ENCODE measurements around the gene SMURF2. TPM values are rescaled to one million over a fixed set of nuclear protein-coding genes. Genes with fewer than 3 reads are reported as not detected.
A peak's percentile ranks its signal among the peaks of the same experiment; 100 is the strongest.

Gene SMURF2
- total RNA-seq, 1 experiment from 2014 or later: 127 TPM

- TF ChIP-seq CTCF (IDR thresholded peaks at IDR 0.05 in 2 of 3, conservative IDR thresholded peaks at IDR 0.05 in 1 of 3; ENCODE audit: borderline replicate concordance in 1 of 3, insufficient read depth in 1 of 3, low read depth in 2 of 3, low read length in 2 of 3): peak in 2 of 3 experiments; percentile 2 to 47; a peak in 2 of 6 replicates
These were observed 20.4 kb upstream of the SMURF2 start (continued) for GRCh38 chr17:64682261-64683181.

- Histone ChIP-seq H3K9ac (ENCODE audit: low read length) (peak overlapping the region; percentile 55), H4K20me1 (ENCODE audit: insufficient read depth) (no peaks in the 10 kb centered on the region), H3K4me3 (replicated peaks in 1 of 2; ENCODE audit: low read depth in 1 of 2, low read length in 2 of 2) (peak overlapping the region; percentile 9 to 42), H3K79me2 (ENCODE audit: insufficient read depth, low read length) (no peaks in the 10 kb centered on the region), H3K4me2 (ENCODE audit: low read length) (peak overlapping the region; percentile 70), H3K36me3 (ENCODE audit: control insufficient read depth in 1 of 2, insufficient read depth in 2 of 2, low read length in 2 of 2) (no peaks in the 10 kb centered on the region), H3K9me2 (ENCODE audit: insufficient read depth) (no peaks in the 10 kb centered on the region), H2AFZ (ENCODE audit: low read depth, low read length, poor library complexity, severe bottlenecking) (peak overlapping the region; percentile 79), H3K9me3 (ENCODE audit: control insufficient read depth in 1 of 2, insufficient read depth in 1 of 2, low read depth in 1 of 2, low read length in 2 of 2) (no peaks in the 10 kb centered on the region), H3K27me3 (ENCODE audit: insufficient read depth, low read length) (no peaks in the 10 kb centered on the region), H3K27ac (ENCODE audit: low read depth, low read length) (peak overlapping the region; percentile 88), H3K4me1 (ENCODE audit: control insufficient read depth in 1 of 2, insufficient read depth in 2 of 2, low read length in 2 of 2) (peaks cover 59 to 80% of the 10 kb centered on the region in 2 experiments)
- BruUV-seq (replicated peaks): no TSS peak
- peak; percentile 71 for ATAC-seq
- RAD21 ChIA-PET (ENCODE audit: low non-redundant PET in 1 of 2, low total read pairs in 2 of 2, uncharacterized antibody in 2 of 2, unreplicated experiment in 2 of 2): interaction anchor here in 1 of 2 experiments (1.3 kb wide), 1 partner anchor 14 kb away, joined by 3 read pairs; no protein-coding TSS in a partner anchor
- intact Hi-C loops (cut with micrococcal nuclease): no loop called here
- CTCF ChIA-PET: no interaction called here
- POLR2A ChIA-PET: interaction anchor here (0.7 to 3.8 kb wide), 12 partner anchors 9 to 175 kb away, joined by 3 to 40 read pairs (median 5); partner anchors contain the start of genes CEP95, DDX5 and SMURF2
- peak; percentile 91 for DNase-seq (ENCODE audit: low read depth, low spot score)
- no peak for TF ChIP-seq EGR1 (IDR thresholded peaks at IDR 0.05; ENCODE audit: low read depth)
- TF ChIP-seq SP1 (IDR thresholded peaks at IDR 0.05; ENCODE audit: low read depth): peak; percentile 94
- no peak for TF ChIP-seq ELF1 (IDR thresholded peaks at IDR 0.05; ENCODE audit: borderline replicate concordance, low read depth)
- no peak for TF ChIP-seq ZFX (IDR thresholded peaks at IDR 0.05)
- peak; percentile 55 for TF ChIP-seq MAX (IDR thresholded peaks at IDR 0.05)
- TF ChIP-seq EZH2phosphoT487 (IDR thresholded peaks at IDR 0.05; ENCODE audit: borderline replicate concordance): no peak
- peak; percentile 69 for TF ChIP-seq YY1 (IDR thresholded peaks at IDR 0.05; ENCODE audit: extremely low read depth, insufficient replicate concordance, low read depth, low read length)
- no peak for TF ChIP-seq EZH2 (IDR thresholded peaks at IDR 0.05)
- peak; percentile 96 for TF ChIP-seq JUND (IDR thresholded peaks at IDR 0.05)
- TF ChIP-seq TCF7L2 (IDR thresholded peaks at IDR 0.05; ENCODE audit: borderline replicate concordance, extremely low read depth, insufficient read depth, insufficient read length): peak; percentile 51
- no peak for TF ChIP-seq REST (IDR thresholded peaks at IDR 0.05; ENCODE audit: low read depth)
- peak; percentile 82 for TF ChIP-seq CEBPB (IDR thresholded peaks at IDR 0.05; ENCODE audit: low read depth)
- no peak; the same call in 1 of the 2 replicates for TF ChIP-seq RAD21 (IDR thresholded peaks at IDR 0.05; ENCODE audit: low read depth)
- no peak for TF ChIP-seq ZNF274 (IDR thresholded peaks at IDR 0.05; ENCODE audit: low read depth, low read length)
- peak; percentile 21; the same call in 1 of the 2 replicates for TF ChIP-seq SIN3A (IDR thresholded peaks at IDR 0.05; ENCODE audit: low read depth)
- TF ChIP-seq SRF (IDR thresholded peaks at IDR 0.05; ENCODE audit: low read depth): no peak; the same call in 1 of the 2 replicates
- no peak for TF ChIP-seq POLR2A (IDR thresholded peaks at IDR 0.05; ENCODE audit: borderline replicate concordance, extremely low read depth, insufficient read depth, insufficient read length)
- TF ChIP-seq FOSL1 (IDR thresholded peaks at IDR 0.05; ENCODE audit: low read depth): peak; percentile 93
These were observed 17.7 kb upstream of the SMURF2 start for GRCh38 chr17:64679710-64680216.

Measured in HCT116 (cell line).